KMS-11 (cell line): ENCODE results near the gene UQCRQ.

Experiments used
- H2AFZ ChIP-seq: fragments of 200-600 bp; sonication (generic); 2 replicates; pipeline ENCODE4 v1.6.1; 2016; ENCODE audit warnings: antibody characterized with exemption, mixed run types, low read depth
- H3K27ac ChIP-seq: fragments of 200-600 bp; sonication (generic); 2 replicates; pipeline ENCODE4 v1.6.1; 2016; ENCODE audit warnings: mild to moderate bottlenecking, mixed run types
- H3K27me3 ChIP-seq: fragments of 200-600 bp; sonication (generic); 2 replicates; pipeline ENCODE4 v1.6.1; 2017; ENCODE audit warnings: mild to moderate bottlenecking, low read depth, mixed run types, moderate library complexity; ENCODE audit not compliant: insufficient read depth
- H3K36me3 ChIP-seq: fragments of 200-600 bp; sonication (generic); 2 replicates; pipeline ENCODE4 v1.6.1; 2017; ENCODE audit warnings: mild to moderate bottlenecking, mixed run types; ENCODE audit not compliant: insufficient read depth
- H3K4me1 ChIP-seq: fragments of 200-600 bp; sonication (generic); 2 replicates; pipeline ENCODE4 v1.6.1; 2016; ENCODE audit warnings: mild to moderate bottlenecking, low read depth, mixed run types; ENCODE audit not compliant: poor library complexity, severe bottlenecking
- H3K4me2 ChIP-seq: fragments of 200-600 bp; sonication (generic); 2 replicates; pipeline ENCODE4 v1.7.0; 2016; ENCODE audit warnings: mild to moderate bottlenecking, mixed run types
- H3K4me3 ChIP-seq: fragments of 200-600 bp; sonication (generic); IDR thresholded peaks from 2 replicates; pipeline ENCODE4 v1.6.1; 2017; ENCODE audit warnings: low read depth, low read length, mixed read lengths; ENCODE audit not compliant: insufficient read depth
- H3K79me2 ChIP-seq: fragments of 200-600 bp; sonication (generic); 2 replicates; pipeline ENCODE4 v1.6.1; 2016; ENCODE audit warnings: low read depth, mixed run types; ENCODE audit not compliant: insufficient read depth
- H3K9ac ChIP-seq: fragments of 200-600 bp; sonication (generic); 2 replicates; pipeline ENCODE4 v1.6.1; 2016; ENCODE audit warnings: mild to moderate bottlenecking, mixed run types
- H4K20me1 ChIP-seq: fragments of 200-600 bp; sonication (generic); 2 replicates; pipeline ENCODE4 v1.6.1; 2016; ENCODE audit warnings: mild to moderate bottlenecking, mixed run types; ENCODE audit not compliant: insufficient read depth
- CTCF ChIP-seq: fragments of 200-600 bp; sonication (generic); conservative IDR thresholded peaks from 2 replicates; pipeline ENCODE4 v1.6.1; 2017; ENCODE audit warnings: low read depth, mild to moderate bottlenecking, antibody characterized with exemption, low read length, moderate library complexity, mixed read lengths

UQCRQ gene

GRCh38 chr5:132866342-132867045, at the start of gene UQCRQ, which contains the start of gene GDF9:
TSS of gene UQCRQ (plus strand) at chr5:132866642. CDS start at chr5:132866882, 240 bp downstream.
TSS of gene GDF9 (minus strand) at chr5:132866469. CDS start at chr5:132864533, 1,936 bp downstream.
- no peaks in the 10 kb centered on the region for H4K20me1 ChIP-seq
- H3K79me2 ChIP-seq, result peaks cover 20% of the 10 kb centered on the region
- peak within 1 kb of the TSS; percentile 81 for H3K4me2 ChIP-seq
- no peak for TF ChIP-seq CTCF
- peaks cover 18% of the 10 kb centered on the region for H3K4me1 ChIP-seq
- H2AFZ ChIP-seq, result peak within 1 kb of the TSS; percentile 80
- no peaks in the 10 kb centered on the region for H3K27me3 ChIP-seq
- H3K27ac ChIP-seq, result peak within 1 kb of the TSS; percentile 72
- H3K4me3 ChIP-seq, result no peak within 1 kb of the TSS
- H3K36me3 ChIP-seq, result no peaks in the 10 kb centered on the region; the same call in 1 of the 2 replicates
- peak within 1 kb of the TSS; percentile 88 for H3K9ac ChIP-seq

GRCh38 chr5:132817011-132817410, 49.4 kb upstream of the UQCRQ start:
- Histone ChIP-seq H3K36me3 (no peaks in the 10 kb centered on the region), H3K4me2 (no peak overlapping the region), H3K9ac (no peak overlapping the region), H3K4me3 (no peak overlapping the region), H3K27me3 (peaks cover 3% of the 10 kb centered on the region; the same call in 1 of the 2 replicates), H3K4me1 (peaks cover 13% of the 10 kb centered on the region), H4K20me1 (no peaks in the 10 kb centered on the region), H3K27ac (no peak overlapping the region), H2AFZ (no peak overlapping the region), H3K79me2 (no peaks in the 10 kb centered on the region)
- TF ChIP-seq CTCF, result no peak

GRCh38 chr5:132819468-132819867, 47.0 kb upstream of the UQCRQ start:
- H3K9ac ChIP-seq, result no peak overlapping the region
- H4K20me1 ChIP-seq, result no peaks in the 10 kb centered on the region
- no peak overlapping the region for H3K4me3 ChIP-seq
- no peaks in the 10 kb centered on the region for H3K36me3 ChIP-seq
- no peak overlapping the region for H3K4me2 ChIP-seq
- peaks cover 13% of the 10 kb centered on the region for H3K4me1 ChIP-seq
- no peaks in the 10 kb centered on the region for H3K79me2 ChIP-seq
- no peak overlapping the region for H3K27ac ChIP-seq
- TF ChIP-seq CTCF, result no peak
- H3K27me3 ChIP-seq, result no peaks in the 10 kb centered on the region
- H2AFZ ChIP-seq, result no peak overlapping the region

- no peaks in the 10 kb centered on the region for H3K79me2 ChIP-seq
- peak; percentile 96 for TF ChIP-seq CTCF
- H2AFZ ChIP-seq, result peak overlapping the region; percentile 45; the same call in 1 of the 2 replicates
- H3K4me1 ChIP-seq, result peaks cover 12% of the 10 kb centered on the region
- no peak overlapping the region for H3K9ac ChIP-seq
- no peaks in the 10 kb centered on the region for H3K27me3 ChIP-seq
- no peak overlapping the region for H3K27ac ChIP-seq
- no peaks in the 10 kb centered on the region for H3K36me3 ChIP-seq
- no peak overlapping the region for H3K4me3 ChIP-seq
- no peak overlapping the region for H3K4me2 ChIP-seq
- no peaks in the 10 kb centered on the region for H4K20me1 ChIP-seq
These were observed 46.2 kb upstream of the UQCRQ start for GRCh38 chr5:132820162-132820754.
